ENCODE measurements around the gene PBX3.

Gene PBX3

GRCh38 chr9:125826850-125827249 lies 79.7 kb downstream of the PBX3 start:
- DNase-seq: no peak

DNA sequence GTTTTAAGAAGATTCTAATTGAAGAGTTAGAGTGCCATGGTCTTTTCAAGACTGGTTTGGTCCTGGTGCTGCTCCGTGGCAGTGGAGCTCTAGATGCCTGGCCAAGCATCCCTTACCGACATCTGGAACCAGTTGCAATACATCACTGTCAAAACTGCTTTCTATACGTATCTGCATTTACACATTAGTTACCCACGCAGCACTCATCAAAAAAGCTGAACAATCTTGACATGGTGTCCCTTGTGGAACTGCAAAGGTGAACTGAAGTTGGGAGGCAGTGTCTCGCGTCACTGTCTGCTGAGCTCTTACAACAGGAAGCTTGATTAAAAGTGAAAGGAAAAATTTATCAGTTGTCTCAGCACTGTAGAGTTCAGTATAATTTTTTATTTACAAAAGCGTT lies 82.6 kb downstream of the PBX3 start:
- DNase-seq: peak; percentile 41

DNA sequence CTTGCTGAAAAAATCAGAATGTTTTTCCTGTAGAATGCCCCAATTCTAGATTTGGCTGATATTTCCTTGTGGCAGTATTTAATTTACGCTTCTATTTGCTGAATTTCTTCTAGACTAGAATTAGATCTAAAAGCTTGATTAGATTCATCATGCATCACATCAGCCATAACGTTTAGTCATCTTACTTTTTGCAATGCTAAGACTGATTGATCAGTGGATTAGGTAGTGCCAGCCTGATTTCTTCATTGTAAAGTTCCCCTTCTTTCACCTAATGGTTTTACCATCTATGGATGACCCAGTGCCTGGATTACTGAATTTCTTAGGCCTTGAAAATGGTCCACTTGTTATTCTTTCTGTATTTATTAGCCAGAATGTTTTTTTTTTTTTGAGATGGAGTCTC lies 83.9 kb downstream of the PBX3 start:
- no peak for DNase-seq

- DNase-seq: no peak
Measured at GRCh38 chr9:125831616-125832015, 84.4 kb downstream of the PBX3 start.

- DNase-seq: no peak
Measured at GRCh38 chr9:125835655-125836054, 88.5 kb downstream of the PBX3 start.

GRCh38 chr9:125839317-125839716 lies 92.1 kb downstream of the PBX3 start:
- peak; percentile 39 for DNase-seq

- no peak for DNase-seq
Measured at GRCh38 chr9:125841444-125841843, 94.3 kb downstream of the PBX3 start.

DNA sequence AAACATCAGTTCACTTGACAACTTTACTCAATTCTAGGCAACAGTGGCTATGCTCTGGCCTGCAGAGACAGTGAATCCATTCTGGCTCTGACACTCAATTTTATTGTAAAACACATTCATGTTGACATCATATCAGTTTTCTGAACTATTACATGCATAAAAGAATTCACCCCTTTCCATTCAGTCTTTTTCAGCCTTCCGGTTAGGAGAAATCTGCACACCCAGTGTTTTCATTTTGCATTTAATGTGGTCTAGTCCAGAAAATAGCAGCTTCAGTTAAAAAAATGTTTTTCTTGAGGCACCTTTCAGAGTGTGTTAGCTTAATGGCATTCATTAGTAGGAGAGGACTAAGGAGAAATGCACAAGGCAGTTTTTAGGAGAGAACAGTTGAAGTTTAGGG lies 95.1 kb downstream of the PBX3 start:
- no peak for DNase-seq

DNA sequence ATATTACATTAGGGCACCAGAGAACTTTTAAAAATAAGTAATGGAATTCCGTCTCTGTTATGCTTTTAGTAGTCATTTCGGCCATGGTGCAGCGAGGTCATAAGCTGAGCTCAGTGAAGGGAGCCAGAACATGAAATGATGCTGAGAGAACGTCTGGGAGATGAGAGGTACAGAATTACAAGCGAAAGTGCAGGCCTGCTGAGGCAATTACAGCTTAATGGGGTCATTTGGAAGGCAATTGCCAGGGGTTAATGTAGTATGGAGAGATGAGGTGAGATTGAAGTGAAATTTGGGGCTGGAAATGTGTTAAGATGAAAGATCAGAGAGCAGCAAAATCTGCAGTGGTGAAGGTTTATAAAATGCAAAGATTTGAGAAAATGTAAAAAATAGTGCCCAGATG lies 96.5 kb downstream of the PBX3 start:
- no peak for DNase-seq

DNA sequence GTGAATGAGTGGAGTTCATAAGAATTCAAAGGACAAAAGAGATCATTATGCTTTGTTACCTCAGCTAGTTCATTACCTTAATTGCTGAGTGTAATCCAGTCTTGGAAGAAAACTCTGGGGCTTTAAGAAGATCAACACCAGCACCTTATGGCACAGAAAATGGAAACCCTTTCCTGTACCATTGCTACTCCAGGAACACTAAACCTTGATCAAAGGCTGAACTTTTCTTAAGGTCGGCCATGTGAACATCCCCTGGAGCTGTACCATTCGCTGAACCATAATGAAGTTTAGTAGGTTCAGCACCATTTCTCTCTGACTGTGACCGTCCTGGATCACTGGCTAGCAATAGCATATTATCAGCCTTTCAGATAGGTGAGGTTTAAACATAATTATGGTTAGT lies 97.4 kb downstream of the PBX3 start:
- no peak for DNase-seq

DNA sequence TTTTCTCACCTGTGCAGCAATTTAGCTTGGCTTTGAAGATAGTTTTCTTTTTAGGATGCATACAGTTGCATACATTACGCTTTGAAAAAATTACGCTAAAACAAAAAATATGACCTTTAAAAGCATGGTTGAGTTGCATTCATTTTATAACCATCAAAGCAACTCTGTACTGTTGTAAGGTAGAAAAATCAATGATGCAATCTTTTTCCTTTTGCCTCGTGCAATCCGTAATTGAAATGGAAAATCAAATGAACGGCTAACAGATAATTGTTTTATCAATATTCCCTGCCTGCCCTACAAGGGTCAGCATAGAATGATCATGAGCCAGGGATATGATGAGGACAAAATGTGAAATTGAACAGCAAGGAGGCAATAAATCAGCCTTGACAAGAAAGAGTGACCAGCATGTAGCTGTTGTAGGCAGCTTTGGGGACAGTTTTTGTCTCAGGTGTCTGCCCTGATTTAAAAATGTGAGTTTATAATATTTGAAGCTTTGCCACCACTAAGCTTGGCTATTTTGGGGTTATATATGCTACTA lies 98.2 kb downstream of the PBX3 start:
- no peak for DNase-seq

GRCh38 chr9:125847735-125848134 lies 100.6 kb downstream of the PBX3 start:
- no peak for DNase-seq

DNA sequence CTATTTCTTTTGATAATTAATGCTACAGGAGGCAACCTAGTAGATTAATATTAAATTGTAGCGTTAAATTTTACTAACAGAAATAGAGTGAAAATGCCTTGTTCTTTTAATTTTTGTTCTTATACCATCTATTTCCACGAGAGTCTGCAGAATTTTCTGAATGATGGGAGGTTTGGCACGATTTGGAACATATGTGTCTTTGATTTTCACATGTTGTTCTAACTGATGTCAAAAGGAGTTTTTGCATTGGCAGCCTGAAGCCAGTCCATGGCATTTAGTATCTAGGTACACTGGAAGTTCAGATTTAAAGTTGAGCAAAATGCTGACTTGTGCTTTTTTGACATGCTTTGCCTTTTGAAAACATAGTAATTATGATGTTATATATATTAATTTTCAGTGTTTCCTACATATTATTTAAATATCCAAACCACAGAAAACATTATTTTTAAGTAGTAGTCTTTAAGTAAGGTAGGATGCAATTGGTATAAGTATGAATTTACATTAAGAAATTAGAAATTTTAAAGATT lies 103.0 kb downstream of the PBX3 start:
- no peak for DNase-seq

- DNase-seq: no peak
Measured at GRCh38 chr9:125850763-125851162, 103.6 kb downstream of the PBX3 start.

DNA sequence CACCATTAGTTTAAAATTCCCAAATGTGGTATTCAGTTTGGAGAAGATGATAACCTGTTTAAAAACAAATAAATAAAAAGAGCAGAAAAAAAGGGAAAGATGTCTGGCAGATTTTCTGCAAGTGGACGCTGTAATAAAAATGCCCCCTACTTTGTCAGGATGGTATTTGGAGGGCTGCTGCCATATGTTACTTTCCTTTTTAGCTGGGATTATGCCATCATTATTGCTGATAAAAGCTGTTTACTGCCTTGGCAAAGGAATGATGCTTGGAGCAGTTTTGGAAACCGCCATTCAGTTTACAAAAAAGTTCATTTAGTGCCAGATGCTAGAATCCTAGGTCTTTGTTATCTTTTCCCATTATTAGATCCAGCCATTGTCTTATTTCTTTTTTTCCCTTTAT lies 104.8 kb downstream of the PBX3 start:
- DNase-seq: no peak

DNA sequence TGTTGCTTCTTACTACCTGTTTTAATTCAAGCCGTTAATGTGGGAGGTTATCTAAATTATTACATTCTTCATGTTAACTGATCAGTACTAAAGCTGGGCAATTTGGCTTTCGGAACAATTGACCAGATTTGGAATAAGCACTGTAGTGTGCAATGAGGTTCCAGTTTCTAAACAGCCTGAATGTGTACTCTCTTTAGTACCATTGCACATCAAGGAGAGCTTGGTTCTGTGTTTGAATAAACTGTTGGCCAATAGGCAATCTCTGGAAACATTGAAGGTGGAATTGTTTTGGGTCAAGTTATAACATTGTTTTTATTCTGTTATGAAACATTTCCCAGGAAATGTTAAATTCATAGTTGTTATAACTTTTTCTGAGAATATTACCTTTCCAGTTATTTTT lies 105.2 kb downstream of the PBX3 start:
- DNase-seq: no peak

DNA sequence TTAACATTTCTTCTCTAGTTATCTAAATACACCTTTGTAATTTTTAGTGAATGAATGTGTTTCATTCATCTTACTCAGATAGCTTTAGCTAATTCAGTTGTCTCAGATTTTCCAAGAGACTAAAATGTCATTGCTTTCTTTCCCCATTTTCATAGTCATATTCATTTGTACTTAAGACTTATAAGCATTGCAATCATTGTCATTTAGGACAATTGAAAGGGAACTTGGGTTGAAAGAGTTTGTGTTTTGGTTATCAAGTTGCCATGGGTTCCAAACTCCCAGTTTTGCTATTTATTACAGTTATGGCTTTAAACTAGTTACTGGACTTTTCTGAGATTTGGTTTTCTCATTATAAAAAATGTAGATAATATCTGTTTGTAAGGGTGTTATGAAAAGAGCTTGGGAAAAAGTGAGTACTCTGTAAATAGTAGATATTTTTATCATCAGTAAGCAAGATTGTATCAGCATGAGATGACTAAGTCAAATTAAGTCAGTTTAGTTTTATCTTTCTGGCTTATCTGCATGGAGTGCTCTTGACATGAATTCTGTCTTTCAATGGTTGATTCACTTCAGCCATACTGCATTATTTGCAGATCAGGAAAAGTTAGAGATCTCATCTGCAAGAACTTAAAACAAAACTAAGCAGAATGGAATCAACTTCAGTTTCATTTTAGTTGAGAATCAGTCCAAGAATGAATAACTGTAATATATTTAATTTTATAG lies 107.5 kb downstream of the PBX3 start:
- DNase-seq: no peak

- no peak for DNase-seq
Measured at GRCh38 chr9:125856331-125856730, 109.2 kb downstream of the PBX3 start.

DNA sequence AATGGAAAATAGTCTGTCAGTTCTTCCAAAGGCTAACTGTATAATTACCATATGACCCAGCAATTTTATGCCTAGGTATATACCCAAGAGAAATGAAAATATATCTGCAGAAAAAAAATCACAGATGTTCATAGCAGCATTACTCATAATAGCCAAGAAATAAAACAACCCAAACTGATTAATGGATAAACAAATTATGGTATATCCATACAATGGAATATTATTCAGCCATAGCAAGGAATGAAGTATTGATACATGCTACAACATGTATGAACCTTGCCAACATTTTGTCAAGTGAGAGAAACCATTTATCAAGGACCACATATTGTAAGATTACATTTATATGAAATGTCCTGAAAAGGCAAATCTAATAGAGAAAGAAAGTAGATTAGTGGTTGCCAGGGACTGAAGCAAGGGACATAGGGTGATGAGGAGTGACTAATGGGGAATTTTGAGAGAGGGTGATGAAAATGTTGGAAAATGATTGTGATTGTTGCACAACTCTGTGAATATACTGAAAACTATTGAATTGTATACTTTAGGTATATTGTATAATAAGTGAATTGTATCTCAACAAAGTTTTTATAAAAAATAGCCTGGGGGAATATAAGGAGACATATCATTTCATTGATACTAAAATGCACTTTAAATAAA lies 114.4 kb downstream of the PBX3 start:
- no peak for DNase-seq

DNA sequence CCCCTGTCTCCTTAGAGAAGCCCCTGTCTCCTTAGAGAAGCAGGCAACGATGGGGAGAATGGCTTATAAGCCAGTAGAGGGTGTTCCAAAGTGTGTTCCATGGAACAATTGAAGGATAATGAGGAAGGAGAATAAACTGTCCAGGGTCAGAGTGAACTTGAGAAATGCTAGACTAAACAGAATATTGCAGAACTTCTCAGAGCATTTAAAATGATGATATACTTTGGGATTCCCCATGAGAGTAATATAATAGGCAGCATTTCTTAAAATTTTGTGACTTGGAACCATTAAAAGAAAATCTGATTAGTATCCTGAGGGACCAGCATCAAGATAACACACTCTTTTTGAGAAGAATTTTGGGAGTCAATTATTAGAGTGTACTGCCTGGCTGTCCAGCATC lies 116.8 kb downstream of the PBX3 start:
- DNase-seq: no peak

DNA sequence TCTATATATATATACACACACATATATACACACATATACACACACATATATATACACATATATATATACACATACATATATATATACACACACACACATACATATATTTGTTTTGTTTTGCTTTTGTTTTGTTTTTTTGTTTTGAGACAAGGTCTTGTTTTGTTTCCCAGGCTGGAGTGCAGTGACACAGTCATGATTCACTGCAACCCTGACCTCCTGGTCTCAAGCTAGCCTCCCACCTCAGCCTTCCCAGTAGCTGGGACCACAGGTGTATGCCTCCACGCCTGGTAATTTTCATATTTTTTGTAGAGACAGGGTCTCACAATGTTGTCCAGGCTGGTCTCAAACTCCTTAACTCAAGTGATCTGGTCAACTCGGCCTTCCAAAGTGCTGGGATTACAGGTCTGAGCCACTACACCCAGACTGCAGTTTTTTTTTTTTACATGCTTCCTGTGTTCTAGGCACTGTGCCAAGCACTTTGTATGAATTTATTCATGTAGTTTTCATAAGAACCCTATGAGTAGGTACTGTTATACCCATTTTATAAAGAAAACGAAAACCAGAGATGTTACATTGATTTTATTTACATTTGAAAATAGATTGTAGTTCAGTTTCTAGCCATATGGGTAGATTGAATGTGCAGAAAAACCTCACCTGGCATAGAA lies 120.7 kb downstream of the PBX3 start:
- DNase-seq: no peak

GRCh38 chr9:125878164-125878631 lies 131.0 kb downstream of the PBX3 start:
- DNase-seq: no peak

GRCh38 chr9:125881042-125881441 lies 133.9 kb downstream of the PBX3 start:
- no peak for DNase-seq
